Endometrial microvascular endothelial cells (primary cell): Measurements from ENCODE around the gene APOBEC3H. TPM values are rescaled to one million over a fixed set of nuclear protein-coding genes. Genes with fewer than 3 reads are reported as not detected.

ENCODE experiments used
- in situ Hi-C: cut with HindIII; loops from 2 replicates; pipeline ENCODE4 v1.10.0; 2017; ENCODE audit warnings: low sequenced_read_pairs, low pct_unique_long_range_greater_than_20kb; ENCODE audit errors: inconsistent ontology term
- total RNA-seq: library from RNA; depleted of rRNA; stranded (reverse); fragments of >200 nt; gene quantifications from one replicate; pipeline ENCODE4 v1.2.3, GENCODE V29; 2015; ENCODE audit errors: inconsistent ontology term

Gene APOBEC3H
- total RNA-seq, 1 donor from 2014 or later = 1.0 TPM

GRCh38 chr22:39149915-39150847, 53.1 kb downstream of the APOBEC3H start:
- in situ Hi-C loops = no loop called here

GRCh38 chr22:39150848-39151215, 53.8 kb downstream of the APOBEC3H start:
- in situ Hi-C loops = no loop called here

- in situ Hi-C loops = no loop called here
These were observed 54.4 kb downstream of the APOBEC3H start for GRCh38 chr22:39151329-39151975.

GRCh38 chr22:39152024-39152510, 55.0 kb downstream of the APOBEC3H start:
- in situ Hi-C loops = no loop called here

- in situ Hi-C loops = no loop called here
These were observed 55.6 kb downstream of the APOBEC3H start, which contains the start of gene CBX7 for GRCh38 chr22:39152511-39153219. Gene CBX7 (minus strand): TSS chr22:39152680. CDS start chr22:39152444, 236 bp downstream.

- in situ Hi-C loops = no loop called here
These were observed 56.2 kb downstream of the APOBEC3H start for GRCh38 chr22:39153220-39153717.

Other genes starting within 250 kb of the APOBEC3H start
- 51.8 TPM for gene CBX6, start 225.0 kb upstream of the APOBEC3H start, total RNA-seq
- gene APOBEC3A, start 139.6 kb upstream of the APOBEC3H start, total RNA-seq = not detected
- 15.1 TPM for gene APOBEC3B, start 114.9 kb upstream of the APOBEC3H start, total RNA-seq
- 20.4 TPM for gene APOBEC3C, start 83.0 kb upstream of the APOBEC3H start, total RNA-seq
- gene APOBEC3D, start 76.1 kb upstream of the APOBEC3H start, total RNA-seq = 4.9 TPM
- gene APOBEC3F, start 56.4 kb upstream of the APOBEC3H start, total RNA-seq = 9.4 TPM
- gene APOBEC3G, start 20.0 kb upstream of the APOBEC3H start, total RNA-seq = 8.1 TPM
- gene CBX7, start 55.4 kb downstream of the APOBEC3H start, total RNA-seq = 2.2 TPM
- 64.7 TPM for gene PDGFB, start 147.7 kb downstream of the APOBEC3H start, total RNA-seq
- gene RPL3, start 222.4 kb downstream of the APOBEC3H start, total RNA-seq = 1,837 TPM